Spleen (tissue), 11 donors: ENCODE results near the gene PGAM2. TPM values are rescaled to one million over a fixed set of nuclear protein-coding genes. Genes with fewer than 3 reads are reported as not detected.
"Not testable (repeated sequence)": the region's sequence is repeated elsewhere in the genome, so short reads cannot be mapped to it uniquely, and the experiment has no call there.

ENCODE experiments used
- DNase-seq: peaks from one replicate; pipeline ENCODE4 v3.0.0-alpha.2; 2020
- H3K27ac ChIP-seq, 8 donors: fragments of 200-600 bp; sonication (generic) in 7 of 8; 1 replicate in 4 of 8; 2 replicates in 4 of 8; pipeline versions ENCODE4 v1.5.0 to v1.8.0; 2016 to 2021; ENCODE audit warnings: inconsistent platforms in 4 of 8, mild to moderate bottlenecking in 4 of 8, moderate library complexity in 1 of 8
- H3K27me3 ChIP-seq, 7 donors: fragments of 200-600 bp; sonication (generic) in 6 of 7; replicated peaks in 1 of 7; 1 replicate in 4 of 7; 2 replicates in 3 of 7; pipeline versions ENCODE4 v1.5.0 to v1.8.0; 2016 to 2021; ENCODE audit warnings: inconsistent platforms in 3 of 7, mild to moderate bottlenecking in 1 of 7
- H3K36me3 ChIP-seq, 6 donors: fragments of 200-600 bp; sonication (generic) in 5 of 6; 1 replicate in 4 of 6; 2 replicates in 2 of 6; pipeline versions ENCODE4 v1.5.0 to v1.8.0; 2016 to 2021; ENCODE audit warnings: inconsistent platforms in 2 of 6
- H3K4me1 ChIP-seq, 6 donors: fragments of 200-600 bp; sonication (generic) in 5 of 6; 1 replicate in 3 of 6; 2 replicates in 3 of 6; pipeline versions ENCODE4 v1.5.0 to v1.8.0; 2016 to 2021; ENCODE audit warnings: inconsistent platforms in 3 of 6
- H3K4me3 ChIP-seq, 8 donors: fragments of 200-600 bp; sonication (generic) in 7 of 8; 1 replicate in 4 of 8; 2 replicates in 4 of 8; pipeline versions ENCODE4 v1.5.0 to v1.8.0; 2016 to 2021; ENCODE audit warnings: inconsistent platforms in 4 of 8, mild to moderate bottlenecking in 4 of 8, moderate library complexity in 2 of 8
- H3K9me3 ChIP-seq, 8 donors: fragments of 200-600 bp; sonication (generic) in 7 of 8; 1 replicate in 4 of 8; 2 replicates in 4 of 8; pipeline versions ENCODE4 v1.5.0 to v1.8.0; 2016 to 2021; ENCODE audit warnings: inconsistent platforms in 4 of 8
- CTCF ChIP-seq, 11 experiments: fragments of 200-600 bp in 7 of 11; fragments of 450-650 bp in 4 of 11; sonication (generic) in 4 of 11; IDR thresholded peaks in 8 of 11; conservative IDR thresholded peaks in 3 of 11; 1 replicate in 7 of 11; 2 replicates in 4 of 11; pipeline versions ENCODE4 v1.4.0 to v1.8.0; 2016 to 2021; ENCODE audit warnings: antibody characterized with exemption in 11 of 11, inconsistent platforms in 4 of 11, mild to moderate bottlenecking in 1 of 11
- POLR2A ChIP-seq, 3 donors: fragments of 450-650 bp; IDR thresholded peaks; one replicate each; pipeline ENCODE4 v1.5.1; 2017; ENCODE audit warnings: antibody characterized with exemption in 3 of 3, mild to moderate bottlenecking in 1 of 3
- POLR2AphosphoS5 ChIP-seq, 3 donors: sonication (generic); formaldehyde crosslinking; IDR thresholded peaks; one replicate each; pipeline ENCODE4 v1.5.1; 2017; ENCODE audit warnings: antibody characterized with exemption in 3 of 3
- WGBS, 5 donors: extraction: QIAGEN DNeasy Blood & Tissue Kit in 3 of 5; methylation state at CpG; one replicate each; pipeline versions ENCODE4 v1.1.5 to v1.1.7; 2013 to 2018; 5-methylcytosine and 5-hydroxymethylcytosine counted together
- intact Hi-C: fragments of 100-400 bp; cut with DNase I; formaldehyde crosslinking; loops from one replicate; pipeline ENCODE4 v1.15.0; 2023; ENCODE audit warnings: low total_unique reads
- microRNA-seq, 3 donors: library from miRNA; unstranded; fragments of <30 nt; microRNA quantifications; one replicate each; pipeline versions ENCODE4 to v1.1.0, GENCODE V29; 2019 to 2020
- polyA plus RNA-seq, 3 donors: library from polyadenylated mRNA; stranded (reverse); fragments of 200-250 nt; gene quantifications; one replicate each; pipeline ENCODE4 v1.2.1, GENCODE V29; 2013
- total RNA-seq, 7 donors: library from RNA; depleted of rRNA in 3 of 7; stranded (reverse); fragments of >200 nt in 3 of 7; fragmentation: NEBNext Ultra II Directional in 4 of 7; extraction: Animal tissue kit (Norgen Biotek cat#: 25700) in 4 of 7; gene quantifications; one replicate each; pipeline versions ENCODE4 v1.1.0 to v1.2.1, GENCODE V29; 2016 to 2021
- donor health status: healthy with polysubstance abuse.
- donor health status: DM: no; HTN: no; CAD: no; lungs with moderate emphysema.
- donor health status: DM: no; HTN: no; CAD: no.
- donor health status: Bipolar disorder and iron deficiency.
- donor health status: healthy.
- donor health status: DM: no; HTN: no; CAD: no.
- donor health status: DM: yes; HTN: yes; CAD: no.

Gene PGAM2
- total and polyA plus RNA-seq, 10 donors: 0.75 to 4.0 (median 1.6) TPM; not detected in 1

GRCh38 chr7:44022069-44022468, 43.3 kb downstream of the PGAM2 start:
- H3K27ac ChIP-seq, H3K4me3 ChIP-seq, H3K27me3 ChIP-seq, H3K36me3 ChIP-seq, intact Hi-C loops, H3K9me3 ChIP-seq, DNase-seq: not testable (repeated sequence)
- H3K4me1 ChIP-seq: peaks cover 0 to 33% (median 25%) of the 10 kb centered on the region in 6 donors
- WGBS, 5 donors: 87 to 97% (median 90%) methylated on average over 6 to 7 of the region's 7 CpGs

DNA sequence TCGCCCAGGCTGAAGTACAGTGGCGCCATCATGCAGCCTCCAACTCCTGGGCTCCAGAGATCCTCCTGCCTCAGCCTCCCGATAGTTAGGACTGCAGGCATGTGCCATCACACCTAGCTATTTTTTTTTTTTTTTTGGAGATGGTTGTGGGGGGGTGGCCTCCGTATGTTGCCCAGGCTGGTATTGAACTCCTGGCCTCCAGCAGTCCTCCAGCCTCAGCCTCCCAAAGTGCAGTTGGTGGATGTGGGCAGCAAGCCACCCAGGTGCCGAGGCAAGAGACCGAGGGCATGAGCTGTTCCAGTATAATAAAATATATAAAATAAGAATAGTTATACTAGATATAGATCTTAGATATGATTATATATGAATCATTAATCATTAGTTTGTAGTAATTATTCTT, 45.5 kb downstream of the PGAM2 start:
- H3K4me3 ChIP-seq, H3K27me3 ChIP-seq, intact Hi-C loops, H3K9me3 ChIP-seq, DNase-seq: not testable (repeated sequence)
- WGBS, 5 donors: 70 to 92% (median 85%) methylated on average over 5 to 6 of the region's 6 CpGs
- Histone ChIP-seq H3K27ac (peak overlapping the region in 5 of 8 donors; percentile 82 to 90 (median 87)), H3K36me3 (peaks cover 0 to 16% (median 2%) of the 10 kb centered on the region in 6 donors), H3K4me1 (peaks cover 0 to 35% (median 26%) of the 10 kb centered on the region in 6 donors)

DNA sequence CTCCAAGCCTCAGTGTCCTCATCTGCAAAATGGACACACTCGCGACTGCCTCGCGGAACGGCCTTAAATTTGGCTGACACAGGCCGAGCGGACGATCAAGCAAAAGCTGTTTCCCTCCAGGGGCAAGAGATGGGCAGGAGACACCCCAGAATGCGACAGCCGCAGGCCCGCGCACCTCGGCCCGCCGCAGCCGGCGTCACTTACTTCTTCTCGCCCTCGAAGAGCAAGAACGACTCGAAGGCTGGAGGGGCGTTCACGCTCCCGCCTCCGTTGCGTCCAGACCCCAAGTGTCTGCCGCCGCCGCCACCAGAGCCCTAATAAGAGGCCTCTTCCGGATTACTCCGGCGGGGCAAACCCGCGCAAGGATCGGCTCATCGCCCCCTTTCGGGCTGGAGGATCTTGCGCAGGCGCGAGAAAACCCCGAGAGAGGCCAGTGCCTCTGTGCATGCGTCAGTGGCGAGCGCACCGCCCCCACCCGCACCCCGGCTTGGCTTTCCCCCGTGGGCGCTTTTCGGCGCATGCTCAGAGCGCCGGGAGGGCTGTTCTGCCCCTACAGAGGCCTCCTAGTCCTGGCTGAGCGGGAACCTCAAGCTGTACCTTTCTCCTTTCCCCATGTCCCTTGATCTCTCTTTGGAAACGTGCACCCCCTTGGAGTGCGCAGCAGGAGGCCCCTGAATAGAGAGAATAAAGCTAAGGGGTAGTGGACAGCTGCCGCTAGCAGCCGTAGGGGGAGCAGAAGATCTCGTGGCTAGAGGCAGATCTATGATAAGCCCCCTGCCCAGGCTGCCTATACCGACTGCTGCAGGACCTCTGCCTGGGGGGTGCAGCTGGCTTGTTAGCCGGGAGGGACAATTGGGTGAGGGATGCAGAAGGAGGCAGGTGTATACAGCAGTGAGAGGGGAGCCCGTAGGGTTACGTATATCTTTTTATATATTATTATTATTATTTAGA, 46.2 kb downstream of the PGAM2 start:
- intact Hi-C loops, H3K27me3 ChIP-seq, H3K9me3 ChIP-seq: not testable (repeated sequence)
- TF ChIP-seq POLR2AphosphoS5 (IDR thresholded peaks at IDR 0.05) (peak; percentile 86 to 92 (median 88)), CTCF (IDR thresholded peaks at IDR 0.05 in 8 of 11, conservative IDR thresholded peaks at IDR 0.05 in 3 of 11) (peak; percentile 42 to 87 (median 77)), POLR2A (IDR thresholded peaks at IDR 0.05) (peak in 1 of 3 donors; percentile 40)
- DNase-seq: peak; percentile 100
- 1 to 4% (median 2%) methylated on average over 28 to 61 of the region's 63 CpGs for WGBS, 5 donors
- Histone ChIP-seq H3K4me1 (peaks cover 0 to 35% (median 26%) of the 10 kb centered on the region in 6 donors), H3K36me3 (peaks cover 0 to 23% (median 3%) of the 10 kb centered on the region in 6 donors), H3K27ac (peak overlapping the region in 7 of 8 donors; percentile 65 to 90 (median 86)), H3K4me3 (peak overlapping the region; percentile 64 to 89 (median 76))

GRCh38 chr7:44015090-44015489, 50.3 kb downstream of the PGAM2 start:
- WGBS, 5 donors: 95 to 96% (median 96%) methylated on average over 5 to 10 of the region's 12 CpGs; no CpG with 5 or more reads in 2 of the 5 donors
- H3K4me1 ChIP-seq: peaks cover 0 to 28% (median 19%) of the 10 kb centered on the region in 6 donors
- H3K27me3 ChIP-seq, intact Hi-C loops, H3K4me3 ChIP-seq, H3K27ac ChIP-seq, H3K9me3 ChIP-seq, DNase-seq: not testable (repeated sequence)
- peaks cover 0 to 50% (median 10%) of the 10 kb centered on the region in 6 donors for H3K36me3 ChIP-seq

Small RNA genes lying within 50 kb of the gene (microRNA-seq; reads per million reads assigned to microRNA genes)
- 0.85 to 1.4 (median 1.4) reads per million in 3 donors for gene MIR6837
- gene MIR6838: 1.1 to 2.8 (median 1.8) reads per million in 3 donors

Other genes starting within 250 kb of the PGAM2 start
- 10 to 100 TPM; 40.7 to 99.0 (median 50.3) TPM for gene MRPS24, start 196.1 kb downstream of the PGAM2 start, total RNA-seq
- gene MRPS24, start 196.1 kb downstream of the PGAM2 start, polyA plus RNA-seq: 100 to 1,000 TPM in 2 of 3 donors, 10 to 100 TPM in 1; 73.8 to 121 (median 115) TPM
- 10 to 100 TPM; 19.8 to 32.1 (median 26.5) TPM for gene URGCP, start 159.0 kb downstream of the PGAM2 start, total RNA-seq
- 10 to 100 TPM in 2 of 3 donors, 1 to 10 TPM in 1; 8.6 to 21.6 (median 15.3) TPM for gene URGCP, start 159.0 kb downstream of the PGAM2 start, polyA plus RNA-seq
- gene UBE2D4, start 139.1 kb downstream of the PGAM2 start, total RNA-seq: 10 to 100 TPM; 12.3 to 19.5 (median 15.9) TPM
- 10 to 100 TPM in 1 of 3 donors, 1 to 10 TPM in 2; 8.2 to 12.8 (median 9.6) TPM for gene UBE2D4, start 139.1 kb downstream of the PGAM2 start, polyA plus RNA-seq
- not detected for gene SPDYE1, start 67.7 kb downstream of the PGAM2 start, total RNA-seq
- gene SPDYE1, start 67.7 kb downstream of the PGAM2 start, polyA plus RNA-seq: not detected
- gene DBNL, start 20.9 kb downstream of the PGAM2 start, total RNA-seq: 100 to 1,000 TPM; 169 to 257 (median 210) TPM
- 100 to 1,000 TPM; 118 to 205 (median 134) TPM for gene DBNL, start 20.9 kb downstream of the PGAM2 start, polyA plus RNA-seq
- 100 to 1,000 TPM in 1 of 7 donors, 10 to 100 TPM in 6; 42.8 to 104 (median 63.4) TPM for gene POLM, start 17.0 kb upstream of the PGAM2 start, total RNA-seq
- gene POLM, start 17.0 kb upstream of the PGAM2 start, polyA plus RNA-seq: 10 to 100 TPM; 22.0 to 44.9 (median 30.3) TPM
- 100 to 1,000 TPM in 2 of 7 donors, 10 to 100 TPM in 5; 67.5 to 106 (median 88.3) TPM for gene AEBP1, start 38.8 kb upstream of the PGAM2 start, total RNA-seq
- 10 to 100 TPM; 41.3 to 71.7 (median 49.7) TPM for gene AEBP1, start 38.8 kb upstream of the PGAM2 start, polyA plus RNA-seq
- 10 to 100 TPM; 31.9 to 73.0 (median 40.9) TPM for gene POLD2, start 58.0 kb upstream of the PGAM2 start, total RNA-seq
- gene POLD2, start 58.0 kb upstream of the PGAM2 start, polyA plus RNA-seq: 10 to 100 TPM; 53.7 to 79.1 (median 69.4) TPM
- 1 to 10 TPM in 1 of 7 donors, not detected in 6; 1.6 TPM for gene MYL7, start 75.8 kb upstream of the PGAM2 start, total RNA-seq
- under 1 TPM in 1 of 3 donors, not detected in 2; 0.22 TPM for gene MYL7, start 75.8 kb upstream of the PGAM2 start, polyA plus RNA-seq
- 1 to 10 TPM in 1 of 7 donors, under 1 TPM in 3, not detected in 3; 0.29 to 1.6 (median 0.49) TPM for gene GCK, start 123.9 kb upstream of the PGAM2 start, total RNA-seq
- 1 to 10 TPM in 2 of 3 donors, under 1 TPM in 1; 0.55 to 1.7 (median 1.2) TPM for gene GCK, start 123.9 kb upstream of the PGAM2 start, polyA plus RNA-seq
- gene YKT6, start 135.4 kb upstream of the PGAM2 start, total RNA-seq: 10 to 100 TPM; 51.9 to 66.4 (median 56.6) TPM
- 10 to 100 TPM; 26.9 to 49.0 (median 30.1) TPM for gene YKT6, start 135.4 kb upstream of the PGAM2 start, polyA plus RNA-seq